Pancreas (tissue), 10 donors: ENCODE results near the gene SOBP. TPM values are rescaled to one million over a fixed set of nuclear protein-coding genes. Genes with fewer than 3 reads are reported as not detected.
A peak's percentile ranks its signal among the peaks of the same experiment; 100 is the strongest.

Experiments used
- ATAC-seq, 4 donors: fragments of 200-7000 bp; cut with Tn5 transposase; one replicate each; pipeline versions ENCODE4 v1.8.0 to v1.9.1; 2020; ENCODE audit warnings: mild to moderate bottlenecking in 4 of 4, moderate library complexity in 4 of 4
- DNase-seq, 6 donors: peaks; one replicate each; pipeline ENCODE4 v3.0.0-alpha.2; 2020
- FAIRE-seq: peaks from 2 replicates; lab custom pipeline; 2012; peaks lifted over from hg19 to GRCh38; lab: Jason Lieb, UNC
- H3K27ac ChIP-seq, 4 donors: fragments of 200-600 bp; sonication (generic); 1 replicate in 3 of 4; 2 replicates in 1 of 4; pipeline versions ENCODE4 v1.5.0 to v1.8.0; 2020
- H3K27me3 ChIP-seq, 4 donors: fragments of 200-600 bp; one replicate each; pipeline ENCODE4 v1.8.0; 2021
- H3K36me3 ChIP-seq, 3 donors: fragments of 200-600 bp; sonication (generic) in 1 of 3; one replicate each; pipeline versions ENCODE4 v1.5.0 to v1.8.0; 2020 to 2021
- H3K4me1 ChIP-seq, 3 donors: fragments of 200-600 bp; one replicate each; pipeline ENCODE4 v1.8.0; 2021
- H3K4me3 ChIP-seq, 4 donors: fragments of 200-600 bp; sonication (generic) in 2 of 4; one replicate each; pipeline versions ENCODE4 v1.5.0 to v1.8.0; 2020 to 2021
- H3K9me3 ChIP-seq, 4 donors: fragments of 200-600 bp; one replicate each; pipeline ENCODE4 v1.8.0; 2021
- CTCF ChIP-seq, 4 donors: fragments of 200-600 bp; sonication (generic) in 3 of 4; IDR thresholded peaks; one replicate each; pipeline versions ENCODE4 v1.5.0 to v1.8.0; 2021; ENCODE audit warnings: antibody characterized with exemption in 4 of 4
- WGBS, 2 donors: extraction: QIAGEN DNeasy Blood & Tissue Kit; methylation state at CpG; one replicate each; pipeline ENCODE4 v1.1.7; 2013; 5-methylcytosine and 5-hydroxymethylcytosine counted together
- intact Hi-C, 3 donors: fragments of 100-400 bp; cut with DNase I; formaldehyde crosslinking; loops; one replicate each; pipeline versions ENCODE4 v1.11.1 to v1.14.2; 2022
- polyA plus RNA-seq, 2 donors: library from polyadenylated mRNA; stranded (reverse); fragments of 200-250 nt; gene quantifications; one replicate each; pipeline ENCODE4 v1.2.3, GENCODE V29; 2013
- total RNA-seq, 6 donors: library from RNA; stranded (reverse); fragmentation: NEBNext Ultra II Directional in 4 of 6; extraction: Animal tissue kit (Norgen Biotek cat#: 25700) in 4 of 6; gene quantifications; one replicate each; pipeline versions ENCODE4 v1.2.1 to v1.2.4, GENCODE V29; 2021 to 2023
- donor health status: healthy with polysubstance abuse.
- donor health status: DM: no; HTN: no; CAD: no; lungs with moderate emphysema.
- donor health status: DM: no; HTN: no; CAD: no.
- donor health status: control.
- donor health status: control.
- donor health status: Bipolar disorder and iron deficiency.
- donor health status: DM: yes; HTN: yes; CAD: no.
- donor health status: DM: no; HTN: no; CAD: no.
- donor health status: DM: no; HTN: no; CAD: no.
- donor health status: DM: yes; HTN: yes; CAD: no.

SOBP gene
- total and polyA plus RNA-seq, 8 donors: 1.1 to 3.5 (median 2.0) TPM

DNA sequence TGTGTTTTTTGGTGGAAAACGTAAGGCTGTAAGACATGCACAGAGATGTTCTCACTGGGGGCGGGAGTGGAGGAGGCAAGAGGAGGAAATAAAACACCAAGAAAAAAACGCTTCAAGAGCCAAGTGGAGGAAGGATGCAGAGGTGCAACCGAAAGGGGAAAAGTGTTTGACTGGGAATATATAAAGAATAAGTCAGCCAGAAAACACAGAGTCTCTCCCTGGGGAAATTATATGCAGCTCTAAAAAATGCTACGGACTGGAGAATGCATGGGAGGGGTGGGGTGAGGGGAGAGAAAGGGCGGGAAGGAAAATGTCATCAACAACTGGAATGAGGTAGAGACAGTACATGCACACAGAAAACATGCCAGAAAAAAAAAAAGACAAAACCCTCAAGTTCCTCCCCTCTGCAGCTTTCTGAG, 200.7 kb downstream of the SOBP start:
- DNase-seq (no peak), FAIRE-seq (no peak), ATAC-seq (peak in 2 of 4 donors; percentile 47 to 69)
- 59 to 62% methylated on average over 6 of the region's 6 CpGs for WGBS, 2 donors
- Histone ChIP-seq H3K36me3 (no peaks in the 10 kb centered on the region), H3K27ac (no peak overlapping the region), H3K27me3 (no peaks in the 10 kb centered on the region), H3K4me1 (no peaks in the 10 kb centered on the region), H3K4me3 (no peak overlapping the region), H3K9me3 (no peaks in the 10 kb centered on the region)
- TF ChIP-seq CTCF (IDR thresholded peaks at IDR 0.05): no peak
- intact Hi-C loops: no loop called here

GRCh38 chr6:107691062-107691751, 201.3 kb downstream of the SOBP start:
- 62 to 64% methylated on average over 12 of the region's 12 CpGs for WGBS, 2 donors
- DNase-seq: no peak
- TF ChIP-seq CTCF (IDR thresholded peaks at IDR 0.05): no peak
- Histone ChIP-seq H3K27ac (no peak overlapping the region), H3K36me3 (no peaks in the 10 kb centered on the region), H3K27me3 (no peaks in the 10 kb centered on the region), H3K9me3 (no peaks in the 10 kb centered on the region), H3K4me3 (no peak overlapping the region), H3K4me1 (no peaks in the 10 kb centered on the region)
- intact Hi-C loops: no loop called here
- ATAC-seq: peak in 2 of 4 donors; percentile 52 to 53
- FAIRE-seq: no peak

GRCh38 chr6:107692351-107692750, 202.4 kb downstream of the SOBP start:
- no peaks in the 10 kb centered on the region for H3K4me1 ChIP-seq
- H3K9me3 ChIP-seq: no peaks in the 10 kb centered on the region
- 86 to 89% methylated on average over 3 of the region's 3 CpGs for WGBS, 2 donors
- intact Hi-C loops: no loop called here
- DNase-seq (no peak), ATAC-seq (no peak), FAIRE-seq (no peak)
- H3K36me3 ChIP-seq: no peaks in the 10 kb centered on the region
- no peak for TF ChIP-seq CTCF (IDR thresholded peaks at IDR 0.05)
- H3K27ac ChIP-seq: no peak overlapping the region
- H3K27me3 ChIP-seq: no peaks in the 10 kb centered on the region
- H3K4me3 ChIP-seq: no peak overlapping the region

- no peak overlapping the region for H3K27ac ChIP-seq
- no peak overlapping the region for H3K4me3 ChIP-seq
- TF ChIP-seq CTCF (IDR thresholded peaks at IDR 0.05): no peak
- ATAC-seq (no peak), DNase-seq (no peak), FAIRE-seq (no peak)
- H3K9me3 ChIP-seq: no peaks in the 10 kb centered on the region
- no peaks in the 10 kb centered on the region for H3K36me3 ChIP-seq
- no peaks in the 10 kb centered on the region for H3K4me1 ChIP-seq
- 99 to 100% methylated on average over 2 of the region's 2 CpGs for WGBS, 2 donors
- intact Hi-C loops: no loop called here
- H3K27me3 ChIP-seq: no peaks in the 10 kb centered on the region
Observed at GRCh38 chr6:107695061-107695720, 205.3 kb downstream of the SOBP start.

DNA sequence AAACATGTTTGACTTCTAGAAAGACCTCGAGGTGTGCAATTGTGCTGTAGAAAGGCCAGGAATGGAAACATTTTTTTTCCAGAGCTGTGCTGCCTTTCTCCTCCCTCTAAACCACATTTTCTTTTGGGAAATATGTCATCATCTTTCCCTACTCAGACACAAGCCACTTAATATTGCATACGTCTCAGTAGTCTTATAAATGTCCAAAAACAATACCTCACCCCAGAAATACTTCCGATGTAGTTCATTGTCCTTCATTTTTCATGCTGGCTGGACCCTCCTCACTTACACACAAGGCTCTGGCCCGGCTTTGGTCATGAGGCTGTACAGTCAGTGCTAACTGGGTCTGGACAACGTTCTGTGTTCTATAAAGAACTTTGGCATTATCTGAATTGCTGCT, 207.8 kb downstream of the SOBP start:
- H3K27me3 ChIP-seq: no peaks in the 10 kb centered on the region
- DNase-seq (no peak), FAIRE-seq (no peak), ATAC-seq (peak in 2 of 4 donors; percentile 15 to 27)
- no peak overlapping the region for H3K27ac ChIP-seq
- no peaks in the 10 kb centered on the region for H3K9me3 ChIP-seq
- no peak overlapping the region for H3K4me3 ChIP-seq
- 50 to 67% methylated on average over 5 of the region's 5 CpGs for WGBS, 2 donors
- TF ChIP-seq CTCF (IDR thresholded peaks at IDR 0.05): no peak
- H3K4me1 ChIP-seq: no peaks in the 10 kb centered on the region
- intact Hi-C loops: no loop called here
- no peaks in the 10 kb centered on the region for H3K36me3 ChIP-seq
